NCI-H2227 treated with DMSO at 0.1 percent for 48 hours (cell line): ENCODE results near the gene YAE1.
A peak's percentile ranks its signal among the peaks of the same experiment; 100 is the strongest.
"Not testable (repeated sequence)": the region's sequence is repeated elsewhere in the genome, so short reads cannot be mapped to it uniquely, and the experiment has no call there.

Experiments
- DNase-seq: peaks from one replicate; lab custom pipeline; 2025; lab: John Stamatoyannopoulos, UW

YAE1 gene, protein sequence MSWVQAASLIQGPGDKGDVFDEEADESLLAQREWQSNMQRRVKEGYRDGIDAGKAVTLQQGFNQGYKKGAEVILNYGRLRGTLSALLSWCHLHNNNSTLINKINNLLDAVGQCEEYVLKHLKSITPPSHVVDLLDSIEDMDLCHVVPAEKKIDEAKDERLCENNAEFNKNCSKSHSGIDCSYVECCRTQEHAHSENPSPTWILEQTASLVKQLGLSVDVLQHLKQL

GRCh38 chr7:39566023-39566921 lies at the start of gene YAE1:
YAE1 (plus strand) TSS chr7:39566404; CDS start chr7:39566419, 15 bp downstream.
- DNase-seq = peak; percentile 71

DNA sequence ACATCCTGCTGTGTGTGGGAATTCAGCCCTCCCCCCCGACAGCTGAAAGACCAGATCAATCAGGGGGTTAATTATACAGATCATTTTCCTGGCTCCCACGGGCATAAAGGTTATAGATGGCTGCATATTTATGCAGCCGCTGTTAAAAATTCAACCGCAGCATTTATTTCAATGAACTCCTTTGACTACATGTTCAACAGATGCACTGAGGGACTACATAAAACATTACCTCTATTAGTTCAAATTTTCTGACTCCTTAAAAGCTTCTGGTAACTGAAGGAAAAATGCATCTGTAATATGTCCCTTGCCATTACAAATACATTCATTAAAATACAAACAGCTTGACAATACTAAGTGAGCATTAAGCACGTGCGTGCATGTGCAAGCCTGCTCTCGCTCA lies 49.7 kb upstream of the YAE1 start:
- no peak for DNase-seq

DNA sequence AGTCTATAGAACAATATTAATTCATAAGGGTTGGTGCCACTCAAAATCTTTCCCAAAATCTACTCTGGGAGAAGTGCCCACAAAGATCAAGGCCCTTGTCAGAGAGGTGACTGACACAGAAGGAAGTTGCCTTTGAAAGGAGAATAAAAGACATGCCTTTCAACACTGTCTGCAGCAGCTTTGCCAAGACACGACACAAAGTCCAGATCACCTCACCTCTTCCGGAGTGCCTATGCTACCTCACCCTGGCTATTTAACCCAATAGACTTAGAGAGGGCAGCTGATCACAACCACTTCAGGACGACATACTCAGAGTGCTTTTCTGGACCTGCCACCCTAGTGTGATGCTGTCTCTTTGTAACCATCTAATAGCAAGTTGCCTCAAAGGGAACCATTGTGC lies 49.0 kb upstream of the YAE1 start:
- DNase-seq = no peak

GRCh38 chr7:39525926-39526325 lies 40.3 kb upstream of the YAE1 start:
- DNase-seq = no peak

DNA sequence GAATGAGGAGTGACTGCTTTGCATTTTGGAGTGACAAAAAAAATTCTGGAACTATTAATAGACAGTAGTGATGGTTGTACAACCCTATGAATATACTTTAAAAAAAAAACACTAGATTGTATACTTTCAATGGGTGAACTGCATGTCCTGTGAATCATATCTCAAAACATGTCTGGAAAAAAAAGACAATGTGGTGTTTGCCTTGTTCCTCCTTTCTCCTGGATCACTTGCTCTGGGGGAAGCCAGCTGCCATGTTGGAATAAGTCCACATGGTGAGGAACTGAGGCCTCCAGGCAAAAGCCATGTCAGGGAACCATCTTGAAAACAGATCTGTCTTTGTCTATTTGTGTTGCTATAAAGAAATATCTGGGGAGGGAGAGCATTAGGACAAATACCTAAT lies 39.5 kb upstream of the YAE1 start:
- no peak for DNase-seq

- no peak for DNase-seq
Measured at GRCh38 chr7:39527296-39527695, 38.9 kb upstream of the YAE1 start.

- DNase-seq = no peak
Measured at GRCh38 chr7:39527951-39528350, 38.3 kb upstream of the YAE1 start.

GRCh38 chr7:39528849-39529248 lies 37.4 kb upstream of the YAE1 start:
- DNase-seq = no peak

DNA sequence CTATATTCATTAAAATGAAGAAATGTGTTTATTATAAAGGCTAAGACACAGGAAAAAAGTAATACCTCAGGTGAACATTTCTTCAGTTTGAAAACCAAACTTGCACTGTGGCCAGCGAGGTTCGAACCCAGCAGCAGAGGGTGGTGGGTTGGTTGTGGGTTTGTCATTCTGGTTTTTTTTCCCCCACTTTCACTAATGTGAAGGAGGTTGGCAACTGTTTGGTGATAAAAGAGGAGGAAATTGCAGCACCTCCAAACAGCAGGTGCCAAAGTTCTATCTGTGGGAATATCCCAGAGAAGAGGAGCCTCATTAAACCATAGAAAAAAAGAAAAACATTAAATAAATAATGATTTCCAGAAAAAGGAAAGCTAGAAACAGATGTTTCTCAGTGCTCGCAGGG lies 36.6 kb upstream of the YAE1 start:
- DNase-seq = no peak

GRCh38 chr7:39530971-39531370 lies 35.2 kb upstream of the YAE1 start:
- DNase-seq = no peak

DNA sequence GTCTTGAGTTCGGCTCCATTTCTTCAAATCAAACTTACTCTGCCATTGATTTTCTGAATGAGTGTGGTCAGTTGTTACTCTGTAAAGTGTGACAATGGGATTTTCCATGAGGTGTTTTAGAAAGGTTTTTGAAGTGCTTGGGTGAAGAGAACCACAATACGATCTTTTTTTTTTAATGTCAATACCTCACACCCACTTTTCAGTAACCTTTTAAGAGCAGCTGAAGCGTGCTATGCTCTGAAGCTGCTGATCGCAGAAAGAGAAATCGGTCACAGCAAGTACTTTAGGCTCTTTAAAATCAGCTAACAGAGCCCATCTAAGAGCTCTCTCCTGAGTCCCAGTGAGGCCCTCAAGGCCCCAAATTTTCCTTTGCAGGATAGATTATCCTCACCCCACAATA lies 34.4 kb upstream of the YAE1 start:
- no peak for DNase-seq

DNA sequence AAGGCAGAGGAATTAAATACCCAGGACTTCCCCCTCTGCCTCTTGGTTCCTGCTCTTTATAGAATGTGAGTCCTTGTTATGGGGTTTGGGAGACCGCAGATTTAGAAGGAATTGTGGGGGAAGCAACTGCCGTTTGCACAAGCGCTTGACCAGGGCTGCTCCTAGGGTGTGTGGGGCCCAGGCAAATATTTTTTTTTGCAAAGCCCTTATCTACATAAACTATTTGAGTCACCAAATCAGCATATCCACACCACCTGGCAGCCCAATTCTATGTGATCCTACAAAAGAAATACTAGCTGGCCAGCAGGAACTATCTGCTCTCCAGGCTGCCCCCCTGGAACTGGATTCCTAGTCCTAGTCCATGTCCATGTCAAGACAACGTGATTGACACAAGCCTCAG lies 33.4 kb upstream of the YAE1 start:
- DNase-seq = no peak

- DNase-seq = no peak
Measured at GRCh38 chr7:39534599-39534998, 31.6 kb upstream of the YAE1 start.

DNA sequence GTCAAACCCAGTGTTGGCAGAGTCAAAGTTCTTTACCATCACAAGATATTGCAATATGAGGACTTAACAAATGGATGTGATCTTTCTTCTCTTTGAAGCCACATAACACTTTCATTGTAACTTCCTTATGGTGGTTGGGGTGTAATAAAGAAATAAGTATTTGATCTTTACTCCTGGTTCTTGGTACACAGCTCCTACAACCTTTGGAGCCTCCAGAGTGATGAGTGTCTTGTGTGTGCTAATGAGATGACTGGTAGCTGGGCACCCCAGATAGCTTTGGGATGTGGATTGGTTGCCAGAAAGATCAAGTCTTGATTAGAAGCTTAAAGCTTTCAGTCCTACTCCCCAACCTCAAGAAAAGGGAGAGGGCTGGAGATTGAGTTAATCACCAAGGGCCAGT lies 31.1 kb upstream of the YAE1 start:
- no peak for DNase-seq

- no peak for DNase-seq
Measured at GRCh38 chr7:39535720-39536119, 30.5 kb upstream of the YAE1 start.

- no peak for DNase-seq
Measured at GRCh38 chr7:39536951-39537350, 29.3 kb upstream of the YAE1 start.

DNA sequence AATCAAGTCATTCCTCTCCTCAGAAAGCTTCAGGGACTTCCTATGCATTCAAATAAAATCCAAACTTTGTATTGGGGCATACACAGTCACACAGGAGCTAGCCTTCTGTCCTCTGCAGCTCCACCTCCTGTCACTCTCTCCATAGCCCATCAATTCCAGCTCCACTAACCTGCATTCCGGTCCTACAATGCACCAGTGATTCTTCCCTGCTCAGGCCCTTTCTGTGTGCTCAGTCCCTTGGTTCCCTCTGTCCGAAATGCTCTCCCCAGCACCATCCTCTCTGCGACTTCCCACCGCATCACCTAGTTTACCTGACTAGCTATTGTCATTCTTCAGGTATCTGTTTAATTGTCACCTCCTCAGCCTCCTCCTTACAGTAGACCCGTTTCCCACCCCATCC lies 26.4 kb upstream of the YAE1 start:
- no peak for DNase-seq

GRCh38 chr7:39540320-39540719 lies 25.9 kb upstream of the YAE1 start:
- DNase-seq = no peak

DNA sequence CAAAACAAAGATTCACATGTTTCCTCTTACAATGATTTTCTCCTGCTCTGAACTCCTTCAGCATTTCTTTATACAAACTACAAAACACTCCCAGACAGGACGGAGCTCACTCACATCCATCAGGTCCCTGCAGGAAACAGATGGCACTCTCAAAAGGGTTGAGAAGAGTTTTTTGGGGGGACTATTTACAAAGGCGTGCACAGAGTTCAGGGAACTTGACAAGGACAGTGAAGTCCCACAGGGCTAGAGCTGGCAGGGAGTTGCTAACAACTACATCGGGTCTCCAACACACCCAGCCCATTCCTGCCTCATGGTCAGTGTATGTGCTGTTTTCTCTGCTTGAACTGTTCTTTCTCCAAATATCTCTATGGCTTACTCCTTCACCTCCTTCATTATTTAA lies 24.7 kb upstream of the YAE1 start:
- DNase-seq = no peak

DNA sequence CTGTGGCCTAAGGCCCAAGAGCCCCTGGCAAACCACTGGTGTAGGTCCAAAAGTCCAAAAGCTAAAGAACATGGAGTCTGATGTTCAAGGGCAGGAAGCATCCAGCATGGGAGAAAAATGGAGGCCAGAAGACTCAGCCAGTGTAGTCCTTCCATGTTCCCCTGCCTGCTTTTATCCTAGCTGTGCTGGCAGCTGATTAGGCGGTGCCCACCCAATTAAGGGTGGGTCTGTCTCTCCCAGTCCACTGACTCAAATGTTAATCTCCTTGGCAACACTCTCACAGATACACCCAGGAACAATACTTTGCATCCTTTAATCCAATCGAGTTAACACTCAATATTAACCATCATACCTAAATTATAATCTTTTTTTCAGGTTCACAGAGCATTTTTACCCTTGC lies 21.4 kb upstream of the YAE1 start:
- not testable (repeated sequence) for DNase-seq

GRCh38 chr7:39547336-39547735 lies 18.9 kb upstream of the YAE1 start:
- DNase-seq = no peak

- DNase-seq = no peak
Measured at GRCh38 chr7:39550411-39550810, 15.8 kb upstream of the YAE1 start.

DNA sequence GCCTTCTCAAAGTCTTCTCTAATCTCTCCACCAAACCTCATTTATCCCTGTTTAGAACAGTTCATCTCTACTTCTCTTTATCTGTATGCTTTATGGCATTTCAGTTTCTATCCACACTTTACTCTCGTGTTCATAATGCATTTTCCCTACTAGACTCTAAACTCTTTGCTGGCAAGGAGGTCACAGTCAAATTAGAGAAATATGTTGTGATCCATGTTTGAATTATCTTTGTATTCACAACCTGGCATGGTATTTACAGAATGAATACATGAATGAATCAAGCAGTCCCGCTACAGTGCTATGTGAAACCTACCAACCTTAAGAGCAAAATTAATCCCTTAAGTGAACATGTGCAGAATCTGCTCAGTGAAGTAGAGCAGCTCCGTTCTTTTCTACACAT lies 12.8 kb upstream of the YAE1 start:
- DNase-seq = no peak
